NCI-H82 treated with DMSO at 0.1 percent for 48 hours (cell line): ENCODE results near the gene CHKB.

Source experiments
- DNase-seq: peaks from one replicate; lab custom pipeline; 2025; ENCODE audit not compliant: unreplicated experiment; lab: John Stamatoyannopoulos, UW

Gene CHKB

DNA sequence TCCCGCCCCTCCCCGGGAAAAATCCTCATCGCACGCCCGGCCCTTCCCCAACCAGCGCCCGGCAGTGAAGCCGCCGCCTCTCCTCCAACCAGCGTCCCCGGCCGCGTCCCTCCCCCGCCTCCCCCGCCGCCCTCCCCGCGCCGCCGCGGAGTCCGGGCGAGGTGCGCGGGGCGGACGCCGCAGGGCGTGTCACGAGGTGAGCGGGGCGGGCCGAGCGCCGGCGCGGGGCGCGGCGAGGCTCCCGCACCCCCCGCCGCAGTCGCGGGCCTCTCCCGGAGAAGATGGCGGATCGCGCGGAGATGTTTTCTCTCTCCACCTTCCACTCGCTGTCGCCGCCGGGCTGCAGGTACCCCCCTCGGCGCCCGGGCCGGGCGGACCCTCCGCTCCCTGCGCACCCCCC lies 17.9 kb upstream of the CHKB start, which contains the start of gene MAPK8IP2:
Gene MAPK8IP2, plus strand, starts transcription at position 256 of the 400 bp plus-strand sequence. Its CDS starts 26 bp downstream, at position 282.
- no peak for DNase-seq

DNA sequence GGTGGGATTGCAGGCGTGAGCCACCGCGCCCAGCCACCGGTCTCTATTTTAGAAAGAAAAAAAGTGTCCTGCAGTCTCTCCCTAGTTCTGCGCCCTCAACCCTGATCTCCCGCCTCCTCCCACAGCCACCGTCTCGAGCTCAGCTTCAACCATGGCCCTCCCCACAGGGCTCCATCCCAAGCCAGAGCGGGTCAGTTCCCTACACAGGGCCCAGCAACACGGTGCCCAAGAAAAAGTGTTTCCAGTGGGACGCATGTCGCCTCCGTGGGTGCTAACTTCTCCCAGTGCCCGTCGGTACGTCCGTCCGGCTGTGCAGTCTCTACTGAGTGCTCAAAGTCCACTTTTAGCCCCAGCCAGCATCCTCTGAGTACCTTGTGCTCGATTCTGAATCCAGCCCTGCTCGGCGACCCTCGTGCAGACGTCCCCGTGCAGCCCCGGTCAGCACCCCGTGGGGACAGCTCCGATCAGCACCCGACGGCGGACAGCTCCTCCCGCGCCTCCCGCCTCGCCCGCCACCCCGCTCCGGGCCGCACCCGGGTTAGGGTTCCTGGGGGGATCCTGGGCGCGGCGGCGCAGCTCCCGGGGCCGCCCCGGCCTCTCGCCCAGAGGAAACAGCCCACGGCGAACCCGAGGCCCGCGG lies 17.3 kb upstream of the CHKB start:
- no peak for DNase-seq

DNA sequence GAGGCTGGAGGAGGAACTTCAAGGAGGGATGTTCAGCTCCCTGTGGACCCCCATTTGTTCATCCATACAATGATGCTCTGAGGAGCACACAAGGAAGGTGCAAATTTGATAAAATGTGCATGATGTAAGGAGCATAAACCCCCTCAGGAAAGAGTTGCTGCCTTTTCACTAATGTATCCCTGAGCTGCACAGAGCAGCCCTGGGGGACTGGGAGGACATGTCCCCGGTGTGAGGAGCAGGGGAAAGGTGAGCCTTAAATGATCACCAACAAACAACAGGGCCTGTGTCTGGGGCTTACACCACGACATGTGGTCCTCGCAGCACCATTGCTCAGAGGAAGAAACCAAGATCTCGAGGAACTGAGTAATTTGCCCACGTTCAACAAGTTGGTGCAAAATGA lies 14.4 kb upstream of the CHKB start:
- DNase-seq, result no peak

DNA sequence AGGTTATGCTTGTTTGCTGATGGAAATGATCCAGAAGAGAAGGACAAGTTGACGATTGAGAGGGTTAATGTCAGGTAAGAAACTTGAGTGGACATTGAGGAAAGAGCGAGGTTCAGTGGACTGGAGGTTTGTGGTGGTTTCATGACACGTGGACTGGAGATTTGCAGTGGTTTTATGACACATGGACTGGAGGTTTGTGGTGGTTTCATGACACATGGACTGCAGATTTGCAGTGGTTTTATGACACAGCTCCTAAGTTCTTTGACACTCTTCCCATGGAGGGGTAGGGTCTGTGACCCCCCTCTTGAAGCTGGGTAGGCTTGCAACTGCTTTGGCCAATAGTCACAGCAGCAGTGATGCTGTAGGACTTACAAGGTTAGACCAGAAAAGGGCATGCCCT lies 12.5 kb upstream of the CHKB start:
- no peak for DNase-seq

DNA sequence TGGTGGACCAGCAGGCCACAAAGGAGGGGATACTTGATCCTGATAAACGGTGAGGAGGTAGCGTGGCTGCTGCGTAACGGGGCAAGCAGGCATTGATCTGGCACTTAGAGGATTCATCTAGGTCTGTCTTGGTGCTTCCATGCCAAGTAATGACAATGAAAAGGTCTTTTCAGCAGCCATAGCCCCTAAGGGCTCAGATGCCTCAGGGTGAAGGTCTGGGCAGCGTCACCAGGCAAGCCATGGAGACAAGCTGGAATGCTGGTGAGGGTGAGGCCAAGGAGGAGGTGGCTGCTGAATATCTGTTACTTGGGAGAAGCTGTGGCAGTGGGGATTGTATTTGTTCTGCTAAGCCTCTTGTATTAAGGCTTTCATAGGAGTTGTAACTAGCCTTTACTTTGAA lies 4.8 kb upstream of the CHKB start:
- DNase-seq, result no peak

DNA sequence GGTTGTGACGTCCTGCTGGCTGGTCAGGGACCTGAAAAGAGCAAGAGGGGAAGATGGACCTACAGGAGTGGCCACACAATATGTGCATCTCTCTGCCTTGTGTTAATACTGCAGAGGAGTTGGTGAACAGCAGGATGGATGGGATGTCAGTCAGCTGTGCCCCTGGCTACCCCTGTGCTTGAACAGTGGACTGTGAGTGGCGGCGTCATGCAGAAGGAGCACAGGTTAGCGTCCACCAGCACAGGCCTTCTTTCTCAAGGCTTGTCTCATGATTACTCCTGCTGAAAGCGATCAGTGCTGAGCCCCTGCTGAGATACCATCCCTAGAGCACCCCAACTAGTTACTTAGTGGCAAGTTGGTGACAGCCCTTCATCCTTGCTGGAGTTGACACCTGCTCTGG lies 3.8 kb upstream of the CHKB start:
- DNase-seq, result no peak

DNA sequence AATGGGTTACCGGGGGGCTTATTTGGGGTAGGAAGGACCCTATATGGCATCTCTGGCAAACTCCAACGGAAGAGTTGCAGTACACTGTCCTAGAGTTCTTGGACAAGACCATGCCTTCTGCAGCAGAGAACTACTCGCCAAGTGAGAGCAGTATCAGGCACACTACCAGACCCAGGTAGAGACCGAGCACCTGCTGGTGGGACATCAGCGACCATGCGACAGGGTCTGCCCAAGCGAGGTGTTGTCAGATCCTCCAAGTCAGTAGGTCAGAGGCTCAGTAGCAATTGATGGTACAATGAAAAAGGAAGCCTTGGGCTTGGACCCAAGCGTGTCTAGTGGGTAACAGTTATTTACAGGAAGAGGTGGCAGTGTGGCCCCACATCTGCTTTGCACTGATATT lies 3.1 kb upstream of the CHKB start:
- no peak for DNase-seq

DNA sequence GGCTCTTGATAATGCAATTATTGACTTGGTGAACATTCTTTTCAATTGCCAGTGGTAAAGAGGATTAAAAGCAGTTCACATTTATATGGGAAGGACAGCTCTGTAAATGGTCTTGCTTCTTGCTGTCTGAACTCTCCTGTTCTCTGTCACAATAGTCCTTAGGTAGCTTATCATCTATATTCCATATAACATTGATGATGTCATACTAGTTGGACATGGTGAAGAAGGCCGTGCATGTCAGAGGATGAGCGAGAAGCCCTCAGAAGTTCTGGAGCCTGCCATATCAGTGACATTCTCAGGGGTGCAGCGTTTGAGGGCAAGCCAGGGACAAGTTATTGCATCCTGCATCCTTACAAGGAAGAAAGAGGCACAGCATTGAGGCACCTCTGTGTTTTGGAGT lies 2.6 kb upstream of the CHKB start:
- DNase-seq, result no peak

DNA sequence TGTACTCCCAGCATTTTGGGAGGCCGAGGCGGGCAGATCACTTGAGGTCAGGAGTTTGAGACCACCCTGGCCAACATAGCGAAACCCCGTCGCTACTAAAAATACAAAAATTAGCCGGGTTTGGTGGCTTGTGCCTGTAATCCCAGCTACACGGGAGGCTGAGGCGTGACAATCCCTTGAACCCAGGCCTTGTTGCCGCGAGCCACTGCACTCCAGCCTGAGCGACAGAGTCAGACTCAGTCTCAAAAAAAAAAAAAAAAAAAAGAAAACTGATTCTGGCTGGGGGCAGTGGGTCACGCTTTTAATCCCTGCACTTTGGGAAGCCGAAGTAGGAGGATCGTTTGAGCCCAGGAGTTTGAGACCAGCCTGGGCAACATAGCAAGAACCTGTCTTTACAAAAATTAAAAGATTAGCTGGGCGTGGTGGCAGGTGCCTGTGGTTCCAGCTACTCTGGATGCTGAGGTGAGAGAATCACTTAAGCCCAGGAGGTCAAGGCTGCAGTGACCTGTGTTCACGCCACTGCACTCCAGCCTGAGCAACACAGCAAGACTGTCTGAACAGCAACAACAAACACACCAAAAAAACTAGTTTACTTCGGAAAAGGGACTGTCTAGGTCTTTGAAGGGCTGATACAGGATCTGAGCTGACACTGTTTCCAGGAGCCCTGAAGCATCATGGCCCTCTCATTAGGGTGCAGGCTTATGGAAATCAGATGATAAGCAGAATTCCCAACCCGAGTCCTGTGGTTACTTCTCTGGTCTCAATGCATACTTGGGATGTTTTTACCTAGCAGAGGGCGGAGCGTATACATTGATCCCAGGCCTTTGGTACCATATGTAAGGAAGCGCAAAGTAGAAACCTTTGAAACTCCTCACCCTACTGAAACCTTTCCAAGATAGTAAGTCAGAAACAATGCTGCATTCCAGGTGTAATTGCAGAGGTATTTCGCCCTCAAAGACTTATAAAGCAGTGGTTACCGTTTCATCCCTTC lies 1.8 kb upstream of the CHKB start:
- DNase-seq, result no peak

DNA sequence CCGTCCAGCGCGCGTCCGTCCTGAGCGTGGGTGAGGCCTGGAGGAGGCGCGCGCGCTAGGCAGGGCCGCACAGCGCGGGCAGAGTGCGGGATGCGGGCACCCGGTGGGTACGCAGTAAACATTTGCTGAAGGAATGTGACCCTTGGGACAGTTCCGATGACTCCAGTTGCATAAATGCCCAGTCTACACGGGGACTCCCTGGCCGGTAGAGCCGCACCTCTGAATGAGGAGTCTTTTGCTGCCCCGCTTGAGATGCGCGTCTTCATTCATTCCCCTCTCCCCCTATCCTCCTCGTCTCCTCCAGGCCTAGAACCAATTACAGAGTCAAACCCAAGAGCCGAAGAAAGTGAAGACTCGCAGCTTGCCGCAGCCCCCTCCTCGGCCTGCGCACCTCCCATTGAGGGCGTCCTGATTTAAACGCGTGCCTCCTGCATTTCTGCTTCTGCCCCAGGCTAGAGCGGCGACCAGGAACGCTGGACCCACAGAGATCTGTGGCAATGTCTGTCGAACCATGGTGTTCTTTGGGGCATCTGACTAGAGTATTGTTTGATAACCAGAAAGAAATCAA lies 729 bp upstream of the CHKB start:
- DNase-seq, result no peak

DNA sequence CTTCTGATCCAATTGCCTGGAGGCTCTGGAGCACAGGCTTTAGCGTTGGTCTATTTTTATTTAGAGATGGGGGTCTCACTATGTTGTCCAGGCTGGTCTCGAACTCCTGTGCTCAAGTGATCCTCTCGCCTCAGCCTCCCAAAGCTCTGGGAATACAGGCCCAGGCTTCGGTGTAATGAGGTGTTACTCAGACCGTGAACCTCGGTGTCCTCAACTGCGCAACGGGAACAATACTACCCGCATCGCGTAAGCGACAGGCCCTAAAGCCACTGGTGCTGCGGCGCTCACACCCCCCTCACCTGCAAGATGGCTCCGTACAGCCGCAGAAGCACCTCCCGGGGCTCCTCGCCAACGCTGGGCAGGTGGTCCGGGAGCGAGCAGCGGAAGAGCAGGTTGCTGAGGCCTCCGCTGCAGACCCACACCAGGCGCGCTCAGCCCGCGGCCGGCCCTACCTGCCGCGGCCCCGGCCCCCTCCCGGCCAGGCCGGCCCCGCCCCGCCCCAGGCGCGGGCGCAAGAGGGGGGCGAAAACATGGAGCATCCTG lies 628 bp downstream of the CHKB start:
- no peak for DNase-seq

DNA sequence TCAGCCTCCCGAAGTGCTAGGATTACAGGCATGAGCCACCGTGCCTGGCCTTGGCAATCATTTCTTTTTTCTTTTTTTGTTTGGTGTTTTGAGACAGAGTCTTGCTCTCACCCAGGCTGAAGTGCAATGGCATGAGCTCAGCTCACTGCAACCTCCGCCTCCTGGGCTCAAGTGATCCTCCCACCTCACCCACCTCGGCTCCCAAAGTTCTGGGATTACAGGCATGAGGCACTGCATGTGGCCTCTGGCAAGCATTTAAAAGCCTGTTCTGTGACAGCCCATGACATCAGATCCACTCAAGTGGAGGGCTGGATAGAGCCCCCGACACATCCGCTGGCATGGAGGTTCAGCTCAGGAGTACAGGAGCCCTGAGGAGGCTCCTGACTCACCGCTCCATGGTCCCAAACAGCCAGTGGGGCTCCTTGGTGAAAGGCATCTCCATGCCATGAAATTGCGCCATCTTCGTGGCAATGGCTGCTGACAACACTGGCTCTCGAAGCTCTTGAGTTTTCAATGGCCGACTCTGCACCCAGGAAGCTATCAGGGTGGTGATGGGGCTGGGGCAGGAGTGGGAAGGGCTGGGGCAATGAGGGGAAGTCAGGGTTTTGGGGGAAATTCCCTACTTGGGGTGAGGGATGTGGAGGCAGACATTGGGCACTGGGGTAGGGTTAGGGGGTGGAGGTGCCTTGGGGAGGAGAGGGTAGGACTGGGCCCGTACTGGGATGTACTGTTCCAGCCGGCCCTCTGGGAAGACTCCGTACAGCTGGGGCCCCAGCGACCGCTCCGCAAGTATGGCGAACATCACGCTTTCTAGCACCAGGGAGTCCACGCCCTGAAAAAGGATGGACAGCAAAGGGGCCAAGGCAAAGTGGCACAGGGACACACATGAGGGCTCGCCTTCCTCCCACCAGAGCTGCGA lies 1.4 kb downstream of the CHKB start:
- no peak for DNase-seq

DNA sequence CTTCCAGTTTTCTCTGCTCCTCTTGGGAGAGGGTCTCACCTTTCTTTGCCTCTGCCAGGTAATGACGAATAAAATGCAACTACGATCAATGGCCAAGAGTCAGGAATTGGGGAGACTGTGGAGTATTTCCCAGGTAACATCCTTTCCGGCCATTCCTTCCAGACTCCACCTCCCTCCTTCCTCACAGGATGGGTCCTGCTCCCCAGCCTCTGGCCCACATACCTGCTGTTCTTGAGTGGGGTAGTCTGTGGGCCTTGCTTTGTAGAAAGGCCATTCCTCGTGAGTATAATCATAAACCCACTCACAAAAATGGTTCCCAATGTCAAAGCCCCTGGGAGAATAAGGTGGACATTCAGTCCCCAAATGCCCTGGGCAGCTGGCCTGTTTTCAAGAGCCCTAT lies 2.9 kb downstream of the CHKB start:
- DNase-seq, result no peak

DNA sequence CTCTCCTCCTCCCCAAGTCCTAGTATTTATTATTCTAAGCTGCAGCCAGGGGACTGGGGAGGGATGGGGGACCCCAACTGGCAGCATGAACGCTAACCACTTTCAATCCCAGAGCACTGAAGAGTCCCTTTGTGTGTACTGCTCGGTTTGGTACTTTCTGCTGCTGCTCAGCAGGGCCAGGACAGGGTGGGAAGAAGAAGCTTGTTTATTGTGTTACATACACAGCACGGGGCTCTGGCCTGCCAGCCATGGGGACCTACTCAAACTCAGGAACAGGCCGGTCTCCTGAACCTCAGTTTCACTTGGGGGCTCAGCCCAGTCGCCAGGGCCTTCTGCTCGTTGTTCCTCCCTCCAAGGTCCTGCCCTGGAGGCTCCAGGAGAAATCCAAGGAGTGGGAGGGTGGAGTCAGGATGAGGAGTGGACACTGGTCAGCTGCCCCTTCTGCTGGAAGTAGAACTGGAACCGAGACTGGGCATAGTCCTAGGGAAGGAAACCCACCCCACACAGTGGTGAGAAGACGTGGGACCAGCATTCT lies 3.8 kb downstream of the CHKB start:
- no peak for DNase-seq

DNA sequence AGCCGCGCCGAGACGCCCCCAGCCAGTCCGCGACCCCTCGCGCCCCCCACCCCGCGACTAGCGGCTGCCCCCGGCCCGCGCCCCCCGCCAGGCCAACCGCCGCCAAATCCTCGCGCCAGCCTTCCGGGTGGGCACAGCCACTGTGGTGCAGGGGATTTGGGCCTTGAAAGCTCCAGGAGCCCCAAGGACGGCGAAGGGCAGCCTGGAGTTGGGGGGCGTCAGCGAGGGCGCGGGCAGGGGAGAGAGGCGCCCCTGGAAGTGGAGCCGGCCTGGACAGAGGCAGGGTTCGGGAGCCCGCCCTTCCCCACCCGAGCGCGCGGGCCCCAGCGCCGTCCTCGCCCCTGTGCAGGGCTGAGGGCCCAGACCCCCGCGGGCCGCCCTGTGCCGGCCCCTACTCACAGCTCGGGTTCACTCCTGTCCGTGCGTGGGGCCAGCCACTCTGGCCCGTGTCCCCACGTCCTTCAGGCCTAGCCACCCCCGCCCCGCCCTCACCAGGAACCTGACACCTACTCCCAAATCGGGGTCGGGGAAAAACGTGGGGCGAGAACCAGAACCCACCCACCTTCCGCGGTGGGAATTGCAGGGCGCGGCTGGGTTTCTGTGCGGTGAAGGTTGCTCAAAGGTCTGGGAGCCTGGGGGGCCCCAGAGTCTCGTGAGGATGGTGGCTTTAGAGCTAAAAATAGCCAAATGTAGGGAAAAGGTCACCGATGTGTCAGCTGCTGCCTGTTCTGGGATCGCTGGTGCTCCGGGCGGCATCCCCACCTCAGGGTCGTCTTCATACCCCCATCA lies 4.5 kb downstream of the CHKB start, which contains the start of gene CPT1B:
Gene CPT1B, minus strand, starts transcription at position 441 of the 789 bp plus-strand sequence. CDS start 512 bp downstream, outside the sequence.
- DNase-seq, result no peak

DNA sequence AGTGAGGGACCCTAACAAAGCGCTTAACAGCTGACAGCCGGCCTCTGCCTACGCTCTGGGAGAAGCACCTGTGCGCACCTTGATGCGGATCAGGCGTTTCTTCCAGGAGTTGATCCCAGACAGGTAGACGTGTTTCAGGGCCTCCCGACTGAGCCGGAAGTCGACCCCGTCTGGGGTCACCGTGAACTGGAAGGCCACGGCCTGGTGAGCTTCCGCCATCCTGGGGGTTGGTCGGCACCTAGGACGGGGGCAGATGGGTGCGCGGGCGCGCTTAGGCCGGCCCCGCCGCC lies 5.0 kb downstream of the CHKB start:
- no peak for DNase-seq

DNA sequence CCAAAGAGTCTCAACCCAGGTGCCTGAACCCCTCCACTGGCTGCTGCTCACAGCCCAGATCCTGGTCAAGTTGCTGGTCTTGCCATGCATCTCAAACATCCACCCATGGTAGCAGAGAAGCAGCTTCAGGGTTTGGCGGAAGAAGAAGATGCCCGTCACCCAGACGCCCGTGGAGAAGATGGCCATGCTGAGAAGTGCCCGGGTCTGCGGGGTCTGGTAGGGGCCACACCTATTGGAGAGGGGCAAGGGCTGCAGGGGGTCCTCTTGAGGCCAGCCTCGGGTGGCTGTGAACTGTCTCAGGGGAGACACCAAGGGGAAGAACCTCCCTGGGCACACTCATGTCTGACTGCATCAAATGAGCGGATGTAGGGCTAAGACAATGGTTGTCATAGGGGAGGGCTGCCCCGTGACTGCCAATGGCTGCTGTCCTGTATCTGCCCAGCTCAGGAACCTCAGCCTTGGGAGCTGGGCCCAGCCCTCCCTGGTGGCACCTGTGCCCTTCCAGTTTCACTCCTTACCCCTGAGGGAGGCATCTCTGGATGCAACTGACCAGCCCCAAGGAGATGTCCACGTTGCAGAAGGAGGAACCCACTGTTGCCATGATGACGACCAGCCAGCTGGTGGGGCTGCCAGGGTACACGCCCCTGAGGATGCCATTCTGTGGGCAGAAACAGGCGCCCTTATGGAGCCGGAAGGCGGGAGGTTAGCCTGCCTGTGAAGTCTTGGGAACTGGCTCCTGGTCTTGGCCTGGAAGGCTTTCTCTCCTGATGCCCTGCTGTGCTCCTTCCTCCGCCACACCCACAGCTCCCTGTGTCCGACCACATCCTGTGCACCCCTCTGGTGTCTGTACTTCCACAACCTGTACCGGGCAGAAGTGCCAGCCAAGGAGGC lies 5.6 kb downstream of the CHKB start:
- DNase-seq, result no peak

DNA sequence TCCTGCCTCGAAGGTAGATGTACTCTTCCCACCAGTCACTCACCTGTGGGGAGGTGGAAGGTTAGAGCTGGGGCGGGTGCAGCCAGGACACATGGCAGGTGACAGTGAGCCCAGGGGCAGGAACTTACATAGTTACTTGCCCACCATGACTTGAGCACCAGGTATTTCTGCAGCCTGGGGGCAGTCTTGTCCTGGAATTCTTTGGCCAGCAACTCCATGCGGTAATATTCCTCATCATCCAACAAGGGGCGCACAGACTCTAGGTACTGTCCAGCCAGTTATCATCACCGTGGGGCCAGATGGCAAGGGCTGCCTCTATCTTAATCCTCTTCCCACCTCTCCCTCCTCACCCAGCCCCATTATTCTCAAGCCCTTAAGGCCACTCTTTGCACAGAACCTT lies 6.6 kb downstream of the CHKB start:
- peak; percentile 84 for DNase-seq
